Measurements from ENCODE around the gene BANF2. TPM values are rescaled to one million over a fixed set of nuclear protein-coding genes. Genes with fewer than 3 reads are reported as not detected.

Gene BANF2
- total RNA-seq, 1 experiment from 2014 or later: not detected

DNA sequence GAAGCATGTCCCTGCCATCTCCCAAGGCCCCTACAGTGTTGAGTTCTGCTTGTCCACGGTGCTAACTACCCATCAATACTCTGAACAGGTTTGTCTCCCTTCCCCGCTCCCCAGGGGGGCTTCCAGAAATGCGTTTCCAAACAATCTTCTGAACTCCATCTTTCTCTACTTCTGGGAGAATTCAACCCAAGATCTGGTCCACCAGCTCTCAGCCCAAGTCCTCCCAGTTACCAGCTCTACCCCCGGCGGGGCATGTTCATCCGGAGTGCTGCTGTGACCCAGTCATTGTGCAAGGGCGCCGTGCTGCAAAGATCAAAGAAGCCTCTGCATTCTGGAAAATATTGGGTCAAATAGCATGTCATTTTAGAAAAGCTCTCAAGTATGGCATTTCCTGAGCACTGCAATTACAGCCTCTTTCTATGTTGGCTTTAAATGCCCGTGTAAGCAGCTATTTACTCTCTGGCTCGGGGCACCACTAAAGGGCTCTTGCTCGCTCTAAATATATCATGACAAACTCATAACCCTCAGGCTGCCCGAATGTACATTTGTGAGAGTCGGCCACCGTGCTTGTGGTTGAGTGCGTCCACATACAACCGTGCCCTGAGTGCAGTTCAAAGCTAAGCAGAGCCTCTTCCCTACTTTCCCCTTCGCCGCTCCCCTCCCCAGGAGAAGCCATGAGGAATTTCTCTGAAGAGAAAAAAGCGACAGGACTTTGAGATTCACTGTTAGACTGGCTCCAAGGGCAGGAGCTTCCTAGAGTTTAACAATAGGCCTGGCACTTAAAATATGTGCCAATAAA is 71.6 kb downstream of the BANF2 start:
- no peaks in the 10 kb centered on the region for H3K9me3 ChIP-seq (ENCODE audit: low read length)
- H3K79me2 ChIP-seq (ENCODE audit: low read length): no peaks in the 10 kb centered on the region
- ChIA-PET POLR2A (ENCODE audit: unreplicated experiment) (no interaction called here), CTCF (no interaction called here)
- H3K36me3 ChIP-seq (ENCODE audit: low read depth, low read length): no peaks in the 10 kb centered on the region
- no peaks in the 10 kb centered on the region for H3K4me1 ChIP-seq (ENCODE audit: insufficient read depth, low read length)
- H3K27ac ChIP-seq (ENCODE audit: low read length): no peak overlapping the region
- ATAC-seq (no peak), DNase-seq (no peak)
- BruUV-seq (replicated peaks): no TSS peak
- no peaks in the 10 kb centered on the region for H4K20me1 ChIP-seq (ENCODE audit: low read length)
- no peaks in the 10 kb centered on the region for H3K9me2 ChIP-seq (replicated peaks; ENCODE audit: low read length)
- H3K4me3 ChIP-seq (ENCODE audit: low read length): no peak overlapping the region
- H3F3A ChIP-seq (ENCODE audit: low read length, unreplicated experiment): no peaks in the 10 kb centered on the region
- no peaks in the 10 kb centered on the region for H3K27me3 ChIP-seq (ENCODE audit: low read length)
- no peak overlapping the region for H3K9ac ChIP-seq (ENCODE audit: low read length)
- intact Hi-C loops (cut with micrococcal nuclease): no loop called here
- H2AFZ ChIP-seq (ENCODE audit: low read length): no peak overlapping the region
- TF ChIP-seq EZH2phosphoT487 (IDR thresholded peaks at IDR 0.05; ENCODE audit: borderline replicate concordance, low read length): no peak
- TF ChIP-seq EZH2 (IDR thresholded peaks at IDR 0.05; ENCODE audit: low read length, unreplicated experiment): no peak
- TF ChIP-seq, protein P1, sequence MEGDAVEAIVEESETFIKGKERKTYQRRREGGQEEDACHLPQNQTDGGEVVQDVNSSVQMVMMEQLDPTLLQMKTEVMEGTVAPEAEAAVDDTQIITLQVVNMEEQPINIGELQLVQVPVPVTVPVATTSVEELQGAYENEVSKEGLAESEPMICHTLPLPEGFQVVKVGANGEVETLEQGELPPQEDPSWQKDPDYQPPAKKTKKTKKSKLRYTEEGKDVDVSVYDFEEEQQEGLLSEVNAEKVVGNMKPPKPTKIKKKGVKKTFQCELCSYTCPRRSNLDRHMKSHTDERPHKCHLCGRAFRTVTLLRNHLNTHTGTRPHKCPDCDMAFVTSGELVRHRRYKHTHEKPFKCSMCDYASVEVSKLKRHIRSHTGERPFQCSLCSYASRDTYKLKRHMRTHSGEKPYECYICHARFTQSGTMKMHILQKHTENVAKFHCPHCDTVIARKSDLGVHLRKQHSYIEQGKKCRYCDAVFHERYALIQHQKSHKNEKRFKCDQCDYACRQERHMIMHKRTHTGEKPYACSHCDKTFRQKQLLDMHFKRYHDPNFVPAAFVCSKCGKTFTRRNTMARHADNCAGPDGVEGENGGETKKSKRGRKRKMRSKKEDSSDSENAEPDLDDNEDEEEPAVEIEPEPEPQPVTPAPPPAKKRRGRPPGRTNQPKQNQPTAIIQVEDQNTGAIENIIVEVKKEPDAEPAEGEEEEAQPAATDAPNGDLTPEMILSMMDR (conservative IDR thresholded peaks at IDR 0.05; ENCODE audit: low read depth, low read length): no peak
- H3K4me2 ChIP-seq (ENCODE audit: low read length): no peak overlapping the region

DNA sequence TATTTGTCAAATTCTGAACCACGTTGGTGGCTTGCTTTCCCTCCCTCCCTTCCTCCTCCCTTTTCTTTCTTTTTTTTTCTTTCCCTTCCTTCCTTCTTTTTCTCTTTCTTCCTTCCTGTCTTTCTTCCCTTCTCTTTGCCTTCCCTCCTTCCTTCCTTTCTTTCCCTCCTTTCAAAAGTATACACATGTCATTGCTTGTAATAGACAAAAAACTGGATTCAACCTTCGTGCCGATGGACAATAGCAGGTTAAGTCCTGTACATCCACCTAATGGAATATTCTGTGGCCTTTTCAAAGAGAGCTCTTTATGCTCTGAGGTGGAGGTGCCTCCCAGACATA is 72.2 kb downstream of the BANF2 start:
- DNase-seq (no peak), ATAC-seq (no peak)
- TF ChIP-seq, protein P1 (conservative IDR thresholded peaks at IDR 0.05; ENCODE audit: low read depth, low read length): no peak
- TF ChIP-seq EZH2 (IDR thresholded peaks at IDR 0.05; ENCODE audit: low read length, unreplicated experiment) (no peak), EZH2phosphoT487 (IDR thresholded peaks at IDR 0.05; ENCODE audit: borderline replicate concordance, low read length) (no peak)
- no peak overlapping the region for H3K4me2 ChIP-seq (ENCODE audit: low read length)
- H3F3A ChIP-seq (ENCODE audit: low read length, unreplicated experiment): no peaks in the 10 kb centered on the region
- H3K36me3 ChIP-seq (ENCODE audit: low read depth, low read length): no peaks in the 10 kb centered on the region
- H3K27me3 ChIP-seq (ENCODE audit: low read length): no peaks in the 10 kb centered on the region
- no peaks in the 10 kb centered on the region for H3K79me2 ChIP-seq (ENCODE audit: low read length)
- H3K9ac ChIP-seq (ENCODE audit: low read length): no peak overlapping the region
- no peak overlapping the region for H3K27ac ChIP-seq (ENCODE audit: low read length)
- no peaks in the 10 kb centered on the region for H3K4me1 ChIP-seq (ENCODE audit: insufficient read depth, low read length)
- no peak overlapping the region for H3K4me3 ChIP-seq (ENCODE audit: low read length)
- intact Hi-C loops (cut with micrococcal nuclease): no loop called here
- CTCF ChIA-PET: no interaction called here
- H3K9me2 ChIP-seq (replicated peaks; ENCODE audit: low read length): no peaks in the 10 kb centered on the region
- no peaks in the 10 kb centered on the region for H4K20me1 ChIP-seq (ENCODE audit: low read length)
- POLR2A ChIA-PET (ENCODE audit: unreplicated experiment): no interaction called here
- no peak overlapping the region for H2AFZ ChIP-seq (ENCODE audit: low read length)
- no TSS peak for BruUV-seq (replicated peaks)
- no peaks in the 10 kb centered on the region for H3K9me3 ChIP-seq (ENCODE audit: low read length)

DNA sequence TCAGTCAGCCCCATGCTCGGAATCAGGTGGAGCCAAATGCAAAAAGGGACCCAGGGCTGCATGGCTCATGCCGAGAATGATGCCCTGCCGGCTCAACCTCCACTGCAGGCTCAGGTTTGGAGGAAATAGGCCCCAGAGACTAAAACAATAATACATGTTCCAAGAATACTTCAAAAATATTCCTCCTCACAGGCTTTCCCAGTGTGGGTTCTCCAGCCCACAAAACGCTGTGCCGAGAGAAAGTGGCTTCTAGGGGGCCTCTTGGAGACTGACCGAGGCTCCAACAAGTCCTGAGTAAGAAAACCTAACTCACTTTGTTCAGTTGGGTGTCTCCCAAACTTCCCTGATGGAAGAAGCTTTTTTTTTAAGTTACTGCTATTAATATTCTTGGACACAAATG is 73.9 kb downstream of the BANF2 start:
- ATAC-seq (no peak), DNase-seq (no peak)
- Histone ChIP-seq H3K9ac (ENCODE audit: low read length) (no peak overlapping the region), H3K9me3 (ENCODE audit: low read length) (no peaks in the 10 kb centered on the region), H3K9me2 (replicated peaks; ENCODE audit: low read length) (no peaks in the 10 kb centered on the region), H4K20me1 (ENCODE audit: low read length) (no peaks in the 10 kb centered on the region), H3K36me3 (ENCODE audit: low read depth, low read length) (no peaks in the 10 kb centered on the region), H3K27ac (ENCODE audit: low read length) (no peak overlapping the region), H3K4me2 (ENCODE audit: low read length) (no peak overlapping the region), H3F3A (ENCODE audit: low read length, unreplicated experiment) (no peaks in the 10 kb centered on the region), H3K4me1 (ENCODE audit: insufficient read depth, low read length) (no peaks in the 10 kb centered on the region), H3K27me3 (ENCODE audit: low read length) (no peaks in the 10 kb centered on the region), H3K4me3 (ENCODE audit: low read length) (no peak overlapping the region), H3K79me2 (ENCODE audit: low read length) (no peaks in the 10 kb centered on the region), H2AFZ (ENCODE audit: low read length) (no peak overlapping the region)
- TF ChIP-seq EZH2 (IDR thresholded peaks at IDR 0.05; ENCODE audit: low read length, unreplicated experiment): no peak
- no peak for TF ChIP-seq EZH2phosphoT487 (IDR thresholded peaks at IDR 0.05; ENCODE audit: borderline replicate concordance, low read length)
- TF ChIP-seq, protein P1 (conservative IDR thresholded peaks at IDR 0.05; ENCODE audit: low read depth, low read length): no peak
- ChIA-PET CTCF (no interaction called here), POLR2A (ENCODE audit: unreplicated experiment) (no interaction called here)
- intact Hi-C loops (cut with micrococcal nuclease): no loop called here
- BruUV-seq (replicated peaks): no TSS peak

All from PC-3 (cell line).